Ishikawa (cell line): ENCODE results near the gene C20orf141.

Experiments
- CEBPB ChIP-seq: IDR thresholded peaks from 2 replicates; pipeline ENCODE4 v1.6.1; 2012
- CREB1 ChIP-seq: IDR thresholded peaks from 2 replicates; pipeline ENCODE4 v1.6.1; 2012; ENCODE audit warnings: low read depth
- EGR1 ChIP-seq: IDR thresholded peaks from 2 replicates; pipeline ENCODE4 v1.6.1; 2012
- EP300 ChIP-seq: IDR thresholded peaks from 2 replicates; pipeline ENCODE4 v1.6.1; 2012; ENCODE audit warnings: borderline replicate concordance
- FOXM1 ChIP-seq: IDR thresholded peaks from 2 replicates; pipeline ENCODE4 v1.6.1; 2012; ENCODE audit warnings: low read depth, borderline replicate concordance
- NFIC ChIP-seq: IDR thresholded peaks from 2 replicates; pipeline ENCODE4 v1.6.1; 2012
- RAD21 ChIP-seq: IDR thresholded peaks from 2 replicates; pipeline ENCODE4 v1.6.1; 2012; ENCODE audit warnings: low read depth
- TAF1 ChIP-seq: IDR thresholded peaks from 2 replicates; pipeline ENCODE4 v1.6.1; 2012; ENCODE audit warnings: low read depth, mild to moderate bottlenecking
- TCF12 ChIP-seq: IDR thresholded peaks from 2 replicates; pipeline ENCODE4 v1.6.1; 2012; ENCODE audit warnings: low read depth
- TEAD4 ChIP-seq: IDR thresholded peaks from 2 replicates; pipeline ENCODE4 v1.6.1; 2012
- YY1 ChIP-seq: IDR thresholded peaks from 2 replicates; pipeline ENCODE4 v1.6.1; 2012; ENCODE audit warnings: low read depth
- ZBTB7A ChIP-seq: IDR thresholded peaks from 2 replicates; pipeline ENCODE4 v1.6.1; 2012; ENCODE audit warnings: low read depth
- TF ChIP-seq, protein P1 (sequence below): IDR thresholded peaks from 2 replicates; pipeline ENCODE4 v1.6.1; 2012
- TF ChIP-seq, protein P2 (sequence below): IDR thresholded peaks from 2 replicates; pipeline ENCODE4 v1.6.1; 2012
- TF ChIP-seq, protein P3 (sequence below): IDR thresholded peaks from 2 replicates; pipeline ENCODE4 v1.6.1; 2012; ENCODE audit warnings: low read depth, mild to moderate bottlenecking

C20orf141 gene

DNA sequence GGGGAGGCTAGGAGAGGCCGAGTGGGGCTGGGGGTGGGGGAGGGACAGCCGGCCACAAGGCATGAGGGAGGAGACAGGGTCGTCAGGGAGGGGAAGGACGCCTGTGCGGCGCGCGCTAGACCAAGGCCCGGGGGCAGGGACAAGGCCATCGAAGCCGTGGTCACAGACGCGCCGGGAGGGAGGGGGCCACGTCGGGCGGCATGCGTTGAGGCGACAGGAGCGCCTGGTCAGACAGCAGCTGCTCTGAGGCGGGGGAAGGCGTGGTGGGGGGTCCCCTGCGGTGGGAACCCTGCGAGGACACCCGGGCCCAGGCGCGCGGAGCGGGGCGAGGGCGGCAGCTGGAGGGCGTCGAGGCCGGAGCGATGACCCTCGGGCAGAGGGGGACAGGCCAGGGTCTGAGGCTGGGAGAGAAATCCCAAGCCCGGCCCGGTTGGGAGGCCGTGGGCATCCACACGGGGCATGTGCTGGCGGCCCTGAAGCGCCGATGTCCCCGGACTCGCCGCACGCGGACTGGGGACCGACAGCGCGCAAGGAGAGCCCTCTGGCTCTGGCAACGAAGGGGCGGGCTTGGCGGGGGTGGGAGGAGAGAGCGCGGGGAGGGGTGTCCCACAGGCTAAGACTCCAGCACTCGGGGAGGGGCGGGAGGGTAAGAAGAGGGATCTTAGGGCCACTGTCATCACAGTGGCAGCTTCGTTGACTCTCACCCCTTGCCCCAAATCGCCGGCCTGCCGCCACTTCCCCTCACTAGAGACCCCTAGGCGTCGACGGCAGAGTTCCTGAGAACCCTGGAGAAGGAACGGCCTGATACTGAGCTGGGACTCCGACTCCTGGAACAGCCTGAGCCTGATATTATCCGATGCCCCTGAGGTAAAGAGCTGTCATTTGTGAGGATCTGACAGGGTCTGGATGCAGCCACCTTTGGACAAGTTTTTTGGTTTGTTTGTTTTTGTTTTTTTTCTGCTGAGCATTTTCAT, 6.4 kb downstream of the C20orf141 start:
- TF ChIP-seq, protein P1, sequence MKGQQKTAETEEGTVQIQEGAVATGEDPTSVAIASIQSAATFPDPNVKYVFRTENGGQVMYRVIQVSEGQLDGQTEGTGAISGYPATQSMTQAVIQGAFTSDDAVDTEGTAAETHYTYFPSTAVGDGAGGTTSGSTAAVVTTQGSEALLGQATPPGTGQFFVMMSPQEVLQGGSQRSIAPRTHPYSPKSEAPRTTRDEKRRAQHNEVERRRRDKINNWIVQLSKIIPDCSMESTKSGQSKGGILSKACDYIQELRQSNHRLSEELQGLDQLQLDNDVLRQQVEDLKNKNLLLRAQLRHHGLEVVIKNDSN: no peak
- no peak for TF ChIP-seq FOXM1
- TF ChIP-seq TCF12: no peak
- TF ChIP-seq, protein P2, sequence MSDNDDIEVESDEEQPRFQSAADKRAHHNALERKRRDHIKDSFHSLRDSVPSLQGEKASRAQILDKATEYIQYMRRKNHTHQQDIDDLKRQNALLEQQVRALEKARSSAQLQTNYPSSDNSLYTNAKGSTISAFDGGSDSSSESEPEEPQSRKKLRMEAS: no peak
- TF ChIP-seq RAD21: no peak

DNA sequence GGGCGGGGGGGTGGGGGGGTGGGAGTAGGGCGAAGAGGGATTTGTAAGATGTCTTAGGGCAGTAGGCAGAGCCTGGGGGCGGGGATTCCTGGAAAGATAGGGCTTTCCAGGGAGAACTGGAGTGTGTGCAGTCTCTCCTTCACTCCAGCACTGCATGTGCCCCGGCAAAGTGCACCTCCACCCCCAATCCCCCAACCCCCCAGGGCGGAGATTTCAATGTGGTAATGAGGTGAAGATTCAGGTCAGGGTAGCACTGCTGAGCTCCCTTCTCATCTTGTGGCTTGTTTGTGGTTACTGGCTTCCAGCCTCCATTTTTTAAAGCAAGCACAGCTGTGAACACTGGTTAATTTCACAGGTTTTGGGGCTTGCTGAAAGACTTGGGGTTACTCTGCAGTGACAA, 7.3 kb downstream of the C20orf141 start:
- no peak for TF ChIP-seq TAF1
- TF ChIP-seq, protein P2: no peak
- TF ChIP-seq YY1: no peak
- TF ChIP-seq CEBPB: no peak
- TF ChIP-seq CREB1: no peak
- TF ChIP-seq TEAD4: no peak
- no peak for TF ChIP-seq TCF12
- TF ChIP-seq, protein P3, sequence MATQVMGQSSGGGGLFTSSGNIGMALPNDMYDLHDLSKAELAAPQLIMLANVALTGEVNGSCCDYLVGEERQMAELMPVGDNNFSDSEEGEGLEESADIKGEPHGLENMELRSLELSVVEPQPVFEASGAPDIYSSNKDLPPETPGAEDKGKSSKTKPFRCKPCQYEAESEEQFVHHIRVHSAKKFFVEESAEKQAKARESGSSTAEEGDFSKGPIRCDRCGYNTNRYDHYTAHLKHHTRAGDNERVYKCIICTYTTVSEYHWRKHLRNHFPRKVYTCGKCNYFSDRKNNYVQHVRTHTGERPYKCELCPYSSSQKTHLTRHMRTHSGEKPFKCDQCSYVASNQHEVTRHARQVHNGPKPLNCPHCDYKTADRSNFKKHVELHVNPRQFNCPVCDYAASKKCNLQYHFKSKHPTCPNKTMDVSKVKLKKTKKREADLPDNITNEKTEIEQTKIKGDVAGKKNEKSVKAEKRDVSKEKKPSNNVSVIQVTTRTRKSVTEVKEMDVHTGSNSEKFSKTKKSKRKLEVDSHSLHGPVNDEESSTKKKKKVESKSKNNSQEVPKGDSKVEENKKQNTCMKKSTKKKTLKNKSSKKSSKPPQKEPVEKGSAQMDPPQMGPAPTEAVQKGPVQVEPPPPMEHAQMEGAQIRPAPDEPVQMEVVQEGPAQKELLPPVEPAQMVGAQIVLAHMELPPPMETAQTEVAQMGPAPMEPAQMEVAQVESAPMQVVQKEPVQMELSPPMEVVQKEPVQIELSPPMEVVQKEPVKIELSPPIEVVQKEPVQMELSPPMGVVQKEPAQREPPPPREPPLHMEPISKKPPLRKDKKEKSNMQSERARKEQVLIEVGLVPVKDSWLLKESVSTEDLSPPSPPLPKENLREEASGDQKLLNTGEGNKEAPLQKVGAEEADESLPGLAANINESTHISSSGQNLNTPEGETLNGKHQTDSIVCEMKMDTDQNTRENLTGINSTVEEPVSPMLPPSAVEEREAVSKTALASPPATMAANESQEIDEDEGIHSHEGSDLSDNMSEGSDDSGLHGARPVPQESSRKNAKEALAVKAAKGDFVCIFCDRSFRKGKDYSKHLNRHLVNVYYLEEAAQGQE: no peak
- no peak for TF ChIP-seq FOXM1
- TF ChIP-seq, protein P1: no peak
- TF ChIP-seq NFIC: no peak
- TF ChIP-seq EP300: no peak
- no peak for TF ChIP-seq ZBTB7A
- TF ChIP-seq RAD21: no peak
- TF ChIP-seq EGR1: no peak

DNA sequence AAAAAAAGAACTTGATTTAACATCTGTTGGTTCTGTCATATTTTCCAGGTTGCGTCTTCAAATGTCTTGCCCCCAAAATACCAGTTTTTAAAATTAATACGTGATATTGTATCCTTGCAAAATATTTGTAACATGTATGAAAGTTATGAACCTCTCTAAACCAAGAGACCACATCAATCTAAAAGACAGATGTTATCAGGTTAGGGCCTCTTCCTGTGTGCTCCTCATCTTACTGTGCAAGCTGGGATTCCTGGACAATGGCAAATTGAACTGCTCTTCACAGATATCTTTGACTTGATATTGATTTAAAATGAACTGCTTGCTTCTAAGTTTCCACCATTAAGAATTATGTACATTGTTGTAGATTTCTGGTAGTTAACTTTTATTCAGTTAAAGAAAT, 11.0 kb downstream of the C20orf141 start:
- no peak for TF ChIP-seq TEAD4
- no peak for TF ChIP-seq TAF1
- no peak for TF ChIP-seq EP300
- TF ChIP-seq, protein P2: no peak
- no peak for TF ChIP-seq CREB1
- TF ChIP-seq NFIC: no peak
- no peak for TF ChIP-seq EGR1
- TF ChIP-seq ZBTB7A: no peak
- no peak for TF ChIP-seq FOXM1
- TF ChIP-seq, protein P1: no peak
- TF ChIP-seq CEBPB: no peak
- TF ChIP-seq TCF12: no peak
- TF ChIP-seq, protein P3: no peak

DNA sequence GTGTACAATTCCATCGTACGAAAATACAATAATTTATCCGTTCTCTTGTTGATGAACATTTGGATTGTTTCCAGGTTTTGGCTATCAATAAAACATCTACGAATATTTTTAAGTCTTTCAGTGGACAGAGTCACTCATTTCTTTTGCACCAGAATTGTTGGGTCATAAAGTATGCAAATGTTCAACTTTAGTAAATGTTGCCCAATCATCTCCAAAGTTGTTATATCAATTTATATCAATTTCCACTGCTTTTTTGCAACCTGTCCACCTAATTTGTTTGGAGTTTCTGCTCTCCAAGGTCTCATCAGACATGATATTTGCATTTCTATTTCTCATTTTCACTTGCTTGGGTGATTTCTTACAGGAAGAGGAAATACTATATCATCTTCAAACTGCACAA, 11.9 kb downstream of the C20orf141 start:
- TF ChIP-seq, protein P3: no peak
- no peak for TF ChIP-seq TEAD4
- no peak for TF ChIP-seq FOXM1
- no peak for TF ChIP-seq ZBTB7A
- TF ChIP-seq CREB1: no peak
- TF ChIP-seq RAD21: no peak
- TF ChIP-seq EP300: no peak
- TF ChIP-seq, protein P2: no peak
- no peak for TF ChIP-seq TAF1
- TF ChIP-seq, protein P1: no peak
- TF ChIP-seq EGR1: no peak
- TF ChIP-seq CEBPB: no peak
- no peak for TF ChIP-seq YY1
- no peak for TF ChIP-seq TCF12
- no peak for TF ChIP-seq NFIC
